IMR-90 (cell line): ENCODE data around the gene ACER1. TPM values are rescaled to one million over a fixed set of nuclear protein-coding genes. Genes with fewer than 3 reads are reported as not detected.

Experiments used
- ATAC-seq: fragments of 200-7000 bp; cut with Tn5 transposase; 2 replicates; pipeline ENCODE4 v1.9.1; 2020; ENCODE audit warnings: low read depth, mild to moderate bottlenecking, moderate library complexity
- BruUV-seq: library from RNA; stranded (reverse); fragments of 400-500 nt; replicated peaks from 2 replicates; lab custom pipeline; 2021; lab: Mats Ljungman, UMichigan
- CTCF ChIA-PET: fragments of 300-600 bp; formaldehyde crosslinking; extraction: SDS; loops from one replicate; lab custom pipeline; 2021; ENCODE audit warnings: antibody characterized with exemption; lab: Yijun Ruan, JAX
- POLR2A ChIA-PET: fragments of 300-600 bp; sonication (Branson Sonifier 250); formaldehyde crosslinking; loops from one replicate; lab custom pipeline; 2022; ENCODE audit warnings: antibody characterized with exemption; ENCODE audit not compliant: unreplicated experiment; lab: Charles Lee
- DNase-seq: peaks from one replicate; pipeline ENCODE4 v3.0.0; 2013
- H2AFZ ChIP-seq: replicated peaks from 2 replicates; pipeline ENCODE3; 2013; ENCODE audit warnings: low read length, mild to moderate bottlenecking; ENCODE audit not compliant: poor library complexity
- H2AK5ac ChIP-seq: 2 replicates; pipeline ENCODE4 v1.6.1; 2013; ENCODE audit warnings: low read depth, low read length, inconsistent platforms
- H2AK9ac ChIP-seq: replicated peaks from 2 replicates; pipeline ENCODE3; 2013; ENCODE audit warnings: mild to moderate bottlenecking, low read depth, low read length, moderate library complexity; ENCODE audit not compliant: poor library complexity
- H2BK120ac ChIP-seq: 2 replicates; pipeline ENCODE4 v1.6.1; 2013; ENCODE audit warnings: low read depth, low read length, inconsistent platforms
- H2BK15ac ChIP-seq: 3 replicates; pipeline ENCODE4 v1.6.1; 2013; ENCODE audit warnings: low read depth, low read length, inconsistent platforms
- H2BK20ac ChIP-seq: 2 replicates; pipeline ENCODE4 v1.6.1; 2013; ENCODE audit warnings: low read depth, mild to moderate bottlenecking, inconsistent platforms, low read length, moderate library complexity
- H2BK5ac ChIP-seq: 2 replicates; pipeline ENCODE4 v1.6.1; 2013; ENCODE audit warnings: mild to moderate bottlenecking, low read depth, low read length, inconsistent platforms; ENCODE audit not compliant: poor library complexity, severe bottlenecking
- H3K14ac ChIP-seq: replicated peaks from 2 replicates; pipeline ENCODE4 v1.6.1; 2013; ENCODE audit warnings: low read depth, low read length, inconsistent platforms
- H3K18ac ChIP-seq: 2 replicates; pipeline ENCODE4 v1.6.1; 2013; ENCODE audit warnings: low read depth, low read length, control low read depth
- H3K23ac ChIP-seq: 2 replicates; pipeline ENCODE4 v1.6.1; 2013; ENCODE audit warnings: low read depth, low read length, inconsistent platforms
- H3K27ac ChIP-seq: 2 replicates; pipeline ENCODE4 v1.5.1; 2013; ENCODE audit warnings: mild to moderate bottlenecking, control low read depth, low read length; ENCODE audit not compliant: insufficient read depth
- H3K27me3 ChIP-seq: 2 replicates; pipeline ENCODE4 v1.6.1; 2013; ENCODE audit warnings: low read length; ENCODE audit not compliant: control insufficient read depth, insufficient read depth
- H3K36me3 ChIP-seq: 2 replicates; pipeline ENCODE4 v1.6.1; 2013; ENCODE audit warnings: low read length, mixed read lengths; ENCODE audit not compliant: control insufficient read depth, insufficient read depth
- H3K4ac ChIP-seq: 2 replicates; pipeline ENCODE4 v1.6.1; 2013; ENCODE audit warnings: low read depth, low read length, inconsistent platforms
- H3K4me1 ChIP-seq: 2 replicates; pipeline ENCODE4 v1.6.1; 2013; ENCODE audit warnings: low read length, mixed read lengths; ENCODE audit not compliant: control insufficient read depth, insufficient read depth
- H3K4me2 ChIP-seq: 2 replicates; pipeline ENCODE4 v1.6.1; 2013; ENCODE audit warnings: low read depth, mild to moderate bottlenecking, control low read depth, low read length, moderate library complexity
- H3K4me3 ChIP-seq: 2 replicates; pipeline ENCODE4 v1.5.1; 2013; ENCODE audit warnings: low read depth, mild to moderate bottlenecking, control low read depth, low read length, moderate library complexity; ENCODE audit not compliant: insufficient read depth
- H3K56ac ChIP-seq: 2 replicates; pipeline ENCODE4 v1.6.1; 2013; ENCODE audit warnings: low read length, inconsistent platforms; ENCODE audit not compliant: insufficient read depth; ENCODE audit errors: extremely low read depth
- H3K79me1 ChIP-seq, 2 experiments: 2 replicates each; pipeline ENCODE4 v1.6.1; 2013; ENCODE audit warnings: low read length in 2 of 2, inconsistent platforms in 1 of 2, low read depth in 1 of 2
- H3K9ac ChIP-seq: 2 replicates; pipeline ENCODE4 v1.6.1; 2013; ENCODE audit warnings: low read depth, low read length, control low read depth
- H3K9me1 ChIP-seq: 2 replicates; pipeline ENCODE4 v1.6.1; 2013; ENCODE audit warnings: low read length, inconsistent platforms; ENCODE audit not compliant: insufficient read depth
- H3K9me3 ChIP-seq: 2 replicates; pipeline ENCODE4 v1.6.1; 2013; ENCODE audit warnings: low read length; ENCODE audit not compliant: control insufficient read depth, insufficient read depth
- H4K20me1 ChIP-seq: 2 replicates; pipeline ENCODE4 v1.6.1; 2013; ENCODE audit warnings: low read length, inconsistent platforms; ENCODE audit not compliant: insufficient read depth
- H4K5ac ChIP-seq: 2 replicates; pipeline ENCODE4 v1.6.1; 2013; ENCODE audit warnings: mild to moderate bottlenecking, low read depth, low read length, control low read depth
- H4K8ac ChIP-seq, 2 experiments: 2 replicates each; pipeline ENCODE4 v1.6.1; 2013; ENCODE audit warnings: low read depth in 2 of 2, low read length in 2 of 2, control low read depth in 1 of 2, inconsistent platforms in 1 of 2
- H4K91ac ChIP-seq: 2 replicates; pipeline ENCODE4 v1.6.1; 2013; ENCODE audit warnings: low read depth, low read length, inconsistent platforms; ENCODE audit not compliant: insufficient read depth
- BHLHE40 ChIP-seq: fragments of 150-350 bp; IDR thresholded peaks from 2 replicates; pipeline ENCODE4 v1.6.1; 2016; ENCODE audit warnings: mild to moderate bottlenecking, low read depth, low read length
- CEBPB ChIP-seq: IDR thresholded peaks from 2 replicates; pipeline ENCODE4 v1.6.1; 2012; ENCODE audit warnings: low read depth, low read length, improper control_type of control experiment
- CHD1 ChIP-seq: IDR thresholded peaks from 2 replicates; pipeline ENCODE4 v1.6.1; 2012; ENCODE audit warnings: low read depth, low read length, improper control_type of control experiment
- CTCF ChIP-seq: conservative IDR thresholded peaks from 2 replicates; pipeline ENCODE4 v1.5.1; 2012; ENCODE audit warnings: mild to moderate bottlenecking, low read depth, low read length, improper control_type of control experiment
- ELK1 ChIP-seq: fragments of 150-350 bp; IDR thresholded peaks from 2 replicates; pipeline ENCODE4 v1.6.1; 2016; ENCODE audit warnings: low read depth, mild to moderate bottlenecking, low read length, moderate library complexity, borderline replicate concordance
- FOS ChIP-seq: fragments of 150-350 bp; IDR thresholded peaks from 2 replicates; pipeline ENCODE4 v1.6.1; 2016; ENCODE audit warnings: low read depth, low read length
- MAFK ChIP-seq: IDR thresholded peaks from 2 replicates; pipeline ENCODE4 v1.6.1; 2012; ENCODE audit warnings: low read depth, low read length, improper control_type of control experiment
- MAZ ChIP-seq: IDR thresholded peaks from 2 replicates; pipeline ENCODE4 v1.6.1; 2012; ENCODE audit warnings: low read depth, mild to moderate bottlenecking, low read length, improper control_type of control experiment, moderate library complexity, borderline replicate concordance
- MXI1 ChIP-seq: IDR thresholded peaks from 2 replicates; pipeline ENCODE4 v1.6.1; 2012; ENCODE audit warnings: low read depth, mild to moderate bottlenecking, low read length, moderate library complexity, borderline replicate concordance
- NFE2L2 ChIP-seq: fragments of 150-350 bp; IDR thresholded peaks from 2 replicates; pipeline ENCODE4 v1.6.1; 2016; ENCODE audit warnings: low read depth, mild to moderate bottlenecking, low read length
- POLR2A ChIP-seq: IDR thresholded peaks from 2 replicates; pipeline ENCODE4 v1.6.1; 2012; ENCODE audit warnings: mild to moderate bottlenecking, low read depth, low read length
- RAD21 ChIP-seq: IDR thresholded peaks from 2 replicates; pipeline ENCODE4 v1.6.1; 2012; ENCODE audit warnings: low read length, improper control_type of control experiment
- RCOR1 ChIP-seq: IDR thresholded peaks from 2 replicates; pipeline ENCODE4 v1.6.1; 2012; ENCODE audit warnings: mild to moderate bottlenecking, low read length, improper control_type of control experiment; ENCODE audit not compliant: insufficient replicate concordance
- RFX5 ChIP-seq: IDR thresholded peaks from 2 replicates; pipeline ENCODE4 v1.8.0; 2012; ENCODE audit warnings: low read depth, mild to moderate bottlenecking, low read length, moderate library complexity
- SMC3 ChIP-seq: fragments of 150-350 bp; IDR thresholded peaks from 2 replicates; pipeline ENCODE4 v1.6.1; 2016; ENCODE audit warnings: low read depth, mild to moderate bottlenecking, antibody characterized with exemption, low read length, moderate library complexity
- USF2 ChIP-seq: fragments of 150-350 bp; IDR thresholded peaks from 2 replicates; pipeline ENCODE4 v1.6.1; 2017; ENCODE audit warnings: mild to moderate bottlenecking, antibody characterized with exemption, low read length, low read depth
- WGBS, 2 experiments: methylation state at CpG; one replicate each; pipeline versions ENCODE4 v1.1.5 to v1.1.7; 2013; ENCODE audit warnings: missing lambda C conversion rate in 2 of 2; ENCODE audit not compliant: insufficient read length in 1 of 2; ENCODE audit errors: extremely low coverage in 2 of 2; 5-methylcytosine and 5-hydroxymethylcytosine counted together
- dilution Hi-C: fragments of 300-500 bp; cut with HindIII; formaldehyde crosslinking; loops from one replicate; pipeline ENCODE4 v1.14.3; 2018; ENCODE audit warnings: low sequenced_read_pairs; ENCODE audit not compliant: unreplicated experiment
- in situ Hi-C: fragments of 300-500 bp; cut with MboI; formaldehyde crosslinking; loops from 3 replicates; pipeline ENCODE4 v1.14.3; 2019; ENCODE audit warnings: low sequenced_read_pairs, inconsistent platforms, mixed read lengths
- intact Hi-C: fragments of 100-400 bp; cut with micrococcal nuclease; formaldehyde crosslinking; loops from 2 replicates; pipeline ENCODE4 v1.10.0; 2022
- polyA plus RNA-seq, 3 experiments: library from polyadenylated mRNA; depleted of rRNA; stranded (reverse); fragments of >200 nt; gene quantifications; 2 replicates each; pipeline ENCODE4 v1.2.3, GENCODE V29; 2012; ENCODE audit warnings: low replicate concordance in 1 of 3
- total RNA-seq: library from RNA; depleted of rRNA; stranded (reverse); fragments of >200 nt; gene quantifications from 2 replicates; pipeline ENCODE4 v1.2.3, GENCODE V29; 2012

Gene ACER1
- total and polyA plus RNA-seq, 2 of the 4 experiments (the other 2 are of a cell fraction): not detected

GRCh38 chr19:6364353-6364752, 30.9 kb upstream of the ACER1 start:
- ATAC-seq (no peak), DNase-seq (no peak)
- Histone ChIP-seq H3K18ac (no peak overlapping the region), H2AK9ac (no peak overlapping the region), H3K56ac (no peak overlapping the region), H3K4ac (no peak overlapping the region), H3K9me1 (no peaks in the 10 kb centered on the region), H2AFZ (no peak overlapping the region), H3K79me1 (peaks cover 22 to 34% of the 10 kb centered on the region in 2 experiments), H3K23ac (no peak overlapping the region), H2BK15ac (no peak overlapping the region), H3K9ac (no peak overlapping the region), H4K91ac (no peak overlapping the region), H2BK20ac (no peak overlapping the region), H4K5ac (no peak overlapping the region), H4K8ac (no peak overlapping the region), H2BK120ac (no peak overlapping the region), H2AK5ac (no peak overlapping the region), H2BK5ac (no peak overlapping the region), H3K27me3 (no peaks in the 10 kb centered on the region), H4K20me1 (no peaks in the 10 kb centered on the region), H3K4me3 (no peak overlapping the region), H3K4me2 (no peak overlapping the region), H3K14ac (no peak overlapping the region), H3K36me3 (peaks cover 37% of the 10 kb centered on the region), H3K27ac (no peak overlapping the region), H3K9me3 (no peaks in the 10 kb centered on the region), H3K4me1 (peaks cover 5% of the 10 kb centered on the region)
- CTCF ChIA-PET: no interaction called here
- POLR2A ChIA-PET: no interaction called here
- no TSS peak for BruUV-seq
- in situ Hi-C loops: no loop called here
- dilution Hi-C loops: no loop called here
- TF ChIP-seq FOS (no peak), CTCF (no peak), RAD21 (no peak), MAFK (no peak), RCOR1 (no peak), SMC3 (no peak), USF2 (no peak), BHLHE40 (no peak), NFE2L2 (no peak), CEBPB (no peak), MXI1 (no peak), CHD1 (no peak), POLR2A (no peak), ELK1 (no peak), RFX5 (no peak), MAZ (no peak)
- intact Hi-C loops: no loop called here
- no CpG with 5 or more reads among the region's 21 CpGs for WGBS, 2 experiments
